GM12878 (cell line): ENCODE data around the gene DDX5. TPM values are rescaled to one million over a fixed set of nuclear protein-coding genes. Genes with fewer than 3 reads are reported as not detected.

Experiments
- ATAC-seq: fragments of 200-7000 bp; cut with Tn5 transposase; 3 replicates; pipeline ENCODE4 v1.9.1; 2020; ENCODE audit warnings: mild to moderate bottlenecking, moderate library complexity
- BruUV-seq: library from RNA; stranded (reverse); fragments of 400-500 nt; replicated peaks from 2 replicates; lab custom pipeline; 2021; lab: Mats Ljungman, UMichigan
- CTCF ChIA-PET: fragments of 300-600 bp; sonication (Branson Sonifier 250); formaldehyde crosslinking; extraction: SDS; loops from one replicate; lab custom pipeline; 2021; ENCODE audit warnings: inconsistent platforms; lab: Yijun Ruan, JAX
- POLR2A ChIA-PET: fragments of 350-600 bp; formaldehyde crosslinking; extraction: SDS; loops from one replicate; lab custom pipeline; 2021; ENCODE audit warnings: inconsistent platforms; lab: Charles Lee
- RAD21 ChIA-PET: fragments of 300-600 bp; sonication (Branson Sonifier 250); formaldehyde crosslinking; loops from one replicate; lab custom pipeline; 2023; ENCODE audit warnings: antibody characterized with exemption; ENCODE audit not compliant: unreplicated experiment; lab: Charles Lee
- SMC1A ChIA-PET: fragments of 300-600 bp; sonication (Branson Sonifier 250); formaldehyde crosslinking; loops from one replicate; lab custom pipeline; 2023; ENCODE audit not compliant: unreplicated experiment, uncharacterized antibody; lab: Charles Lee
- DNase-seq: peaks from one replicate; pipeline ENCODE4 v3.0.0-alpha.2; 2011; ENCODE audit warnings: low read depth, low spot score
- FAIRE-seq: peaks from 3 replicates; lab custom pipeline; 2011; peaks lifted over from hg19 to GRCh38; lab: Jason Lieb, UNC
- H2AFZ ChIP-seq: 2 replicates; pipeline ENCODE4 v1.6.0; 2011; ENCODE audit warnings: low read depth, low read length, control low read depth; ENCODE audit not compliant: control insufficient read depth
- H3K27ac ChIP-seq: 2 replicates; pipeline ENCODE4 v1.5.1; 2011; ENCODE audit warnings: control low read depth; ENCODE audit not compliant: control insufficient read depth, insufficient read depth
- H3K27me3 ChIP-seq, 2 experiments: replicated peaks in 1 of 2; 2 replicates each; pipeline versions ENCODE4 v1.6.0 to v1.6.1; 2011; ENCODE audit warnings: low read length in 1 of 2; ENCODE audit not compliant: control insufficient read depth in 2 of 2, insufficient read depth in 2 of 2
- H3K36me3 ChIP-seq, 2 experiments: 2 replicates each; pipeline ENCODE4 v1.5.1; 2011; ENCODE audit warnings: low read length in 1 of 2; ENCODE audit not compliant: control insufficient read depth in 2 of 2, insufficient read depth in 2 of 2
- H3K4me1 ChIP-seq: 2 replicates; pipeline ENCODE4 v1.6.1; 2011; ENCODE audit warnings: mild to moderate bottlenecking, low read length, moderate library complexity, mixed read lengths; ENCODE audit not compliant: control insufficient read depth, insufficient read depth
- H3K4me2 ChIP-seq: 2 replicates; pipeline ENCODE4 v1.6.0; 2011; ENCODE audit warnings: control low read depth; ENCODE audit not compliant: control insufficient read depth, insufficient read depth
- H3K4me3 ChIP-seq: fragments of 200-600 bp; sonication (generic); 2 replicates; pipeline ENCODE4 v1.5.1; 2016
- H3K79me2 ChIP-seq: 2 replicates; pipeline ENCODE4 v1.6.0; 2011; ENCODE audit warnings: low read length; ENCODE audit not compliant: control insufficient read depth, insufficient read depth
- H3K9ac ChIP-seq: 2 replicates; pipeline ENCODE4 v1.8.0; 2011; ENCODE audit warnings: low read length, control low read depth, mixed read lengths; ENCODE audit not compliant: control insufficient read depth, insufficient read depth
- H3K9me3 ChIP-seq: replicated peaks from 3 replicates; pipeline ENCODE4 v1.5.1; 2011; ENCODE audit warnings: mild to moderate bottlenecking, low read length; ENCODE audit not compliant: control insufficient read depth, insufficient read depth
- H4K20me1 ChIP-seq: 2 replicates; pipeline ENCODE4 v1.6.0; 2011; ENCODE audit not compliant: control insufficient read depth, insufficient read depth
- ATF2 ChIP-seq: IDR thresholded peaks from 2 replicates; pipeline ENCODE4 v1.6.1; 2012; ENCODE audit warnings: low read length, inconsistent platforms
- BHLHE40 ChIP-seq, 2 experiments: fragments of 450-650 bp in 1 of 2; IDR thresholded peaks; 2 replicates each; pipeline ENCODE4 v1.6.1; 2011 to 2017; ENCODE audit warnings: low read depth in 2 of 2, borderline replicate concordance in 1 of 2, improper control_type of control experiment in 1 of 2, low read length in 1 of 2, mild to moderate bottlenecking in 1 of 2
- IKZF2 ChIP-seq, 2 experiments: fragments of 450-650 bp; IDR thresholded peaks; 2 replicates each; pipeline ENCODE4 v1.6.1; 2017; ENCODE audit warnings: mild to moderate bottlenecking in 2 of 2, moderate library complexity in 2 of 2
- MEF2A ChIP-seq: IDR thresholded peaks from 2 replicates; pipeline ENCODE4 v1.6.1; 2011; ENCODE audit warnings: low read depth, mild to moderate bottlenecking, low read length, moderate library complexity; ENCODE audit not compliant: insufficient read depth
- PAX8 ChIP-seq: fragments of 450-650 bp; IDR thresholded peaks from 2 replicates; pipeline ENCODE4 v1.6.1; 2017; ENCODE audit warnings: mild to moderate bottlenecking, moderate library complexity
- POLR2AphosphoS2 ChIP-seq: IDR thresholded peaks from 2 replicates; pipeline ENCODE4 v1.6.1; 2011; ENCODE audit warnings: low read depth, mild to moderate bottlenecking, low read length, improper control_type of control experiment, moderate library complexity
- POLR2AphosphoS5 ChIP-seq: IDR thresholded peaks from 2 replicates; pipeline ENCODE4 v1.6.1; 2011; ENCODE audit warnings: mild to moderate bottlenecking, low read length, inconsistent platforms
- RB1 ChIP-seq: fragments of 450-650 bp; formaldehyde crosslinking; IDR thresholded peaks from 2 replicates; pipeline ENCODE4 v1.6.1; 2017; ENCODE audit warnings: mild to moderate bottlenecking, borderline replicate concordance
- SREBF1 ChIP-seq: IDR thresholded peaks from 2 replicates; pipeline ENCODE4 v1.6.1; 2012; ENCODE audit warnings: mild to moderate bottlenecking, low read length
- STAT3 ChIP-seq: IDR thresholded peaks from 2 replicates; pipeline ENCODE4 v1.6.1; 2011; ENCODE audit warnings: low read depth, low read length, improper control_type of control experiment
- SUPT20H ChIP-seq: IDR thresholded peaks from 2 replicates; pipeline ENCODE4 v1.6.1; 2011; ENCODE audit warnings: low read depth, mild to moderate bottlenecking, low read length, moderate library complexity, borderline replicate concordance; ENCODE audit not compliant: control insufficient read depth
- ZNF207 ChIP-seq: fragments of 450-650 bp; IDR thresholded peaks from 2 replicates; pipeline ENCODE4 v1.6.1; 2014; ENCODE audit warnings: antibody characterized with exemption, mild to moderate bottlenecking, borderline replicate concordance
- ZNF622 ChIP-seq: fragments of 450-650 bp; IDR thresholded peaks from 2 replicates; pipeline ENCODE4 v1.6.1; 2017; ENCODE audit warnings: mild to moderate bottlenecking, inconsistent platforms
- WGBS: methylation state at CpG from one replicate; pipeline ENCODE4 v1.1.6; 2016; ENCODE audit warnings: low lambda C conversion rate; ENCODE audit not compliant: insufficient replicate concordance, insufficient coverage; ENCODE audit errors: missing lambda C conversion rate; 5-methylcytosine and 5-hydroxymethylcytosine counted together
- in situ Hi-C: fragments of 300-500 bp; cut with MboI; formaldehyde crosslinking; loops from 9 replicates; pipeline ENCODE4 v1.14.3; 2018; ENCODE audit warnings: mixed read lengths
- intact Hi-C: fragments of 100-400 bp; cut with micrococcal nuclease; formaldehyde crosslinking; loops from one replicate; pipeline ENCODE4 v1.14.2; 2022; ENCODE audit not compliant: unreplicated experiment
- polyA plus RNA-seq, 11 experiments: library from polyadenylated mRNA; depleted of rRNA in 4 of 11; unstranded in 6 of 11; stranded (reverse) in 5 of 11; fragments of >200 nt; fragmentation: Nextera tagmentation in 4 of 11; fragmentation: Illumina TruSeq in 1 of 11; extraction: Ambion mirVana in 4 of 11; extraction: Trizol in 1 of 11; gene quantifications; 1 replicate in 1 of 11; 2 replicates in 10 of 11; pipeline versions ENCODE4 v1.2.1 to v1.2.3, GENCODE V29; 2011 to 2016; ENCODE audit warnings: inconsistent platforms in 2 of 11, missing spikeins in 2 of 11, low read depth in 1 of 11
- total RNA-seq, 4 experiments: library from RNA; depleted of rRNA in 3 of 4; stranded (reverse); fragments of >200 nt in 3 of 4; fragmentation: Illumina TruSeq in 1 of 4; extraction: Trizol in 1 of 4; gene quantifications; 2 replicates each; pipeline versions ENCODE4 v1.2.1 to v1.2.3, GENCODE V29; 2013 to 2021

The DDX5 gene
- total and polyA plus RNA-seq, 10 of the 15 experiments (the other 5 are each of a cell fraction or from before 2014, with no cell fraction given), result 257 to 1,423 (median 719) TPM

- ChIA-PET POLR2A (interaction anchor here (0.5 kb wide), 1 partner anchor 125 kb away, joined by 3 read pairs; no protein-coding TSS in a partner anchor), RAD21 (interaction anchor here (1.5 kb wide), 1 partner anchor 83 kb away, joined by 4 read pairs; no protein-coding TSS in a partner anchor), SMC1A (interaction anchor here (0.6 to 2.5 kb wide), 5 partner anchors 12 to 146 kb away, joined by 3 to 10 read pairs (median 3); no protein-coding TSS in a partner anchor), CTCF (interaction anchor here (1.0 to 17.7 kb wide), 4 partner anchors 9 to 99 kb away, joined by 3 to 350 read pairs (median 46); partner anchors contain the start of gene POLG2)
- Histone ChIP-seq H3K9me3 (no peaks in the 10 kb centered on the region), H4K20me1 (peaks cover 10% of the 10 kb centered on the region), H3K79me2 (peaks cover 78% of the 10 kb centered on the region), H3K27me3 (no peaks in the 10 kb centered on the region), H3K36me3 (peaks cover 14 to 45% of the 10 kb centered on the region in 2 experiments), H3K4me2 (peak overlapping the region; percentile 74), H3K9ac (no peak overlapping the region), H3K4me1 (peaks cover 7% of the 10 kb centered on the region; the same call in 1 of the 2 replicates), H3K4me3 (0 out of 2 replicates have a peak overlapping the region, but pooled peaks have one; percentile 18), H3K27ac (no peak overlapping the region), H2AFZ (no peak overlapping the region)
- 84% methylated on average over 5 of the region's 5 CpGs for WGBS
- DNase-seq, result no peak
- intact Hi-C loops (no loop called here), in situ Hi-C loops (loop anchor here (10.0 kb wide), 2 partner anchors 141 to 659 kb away; partner anchors contain the start of gene SMARCD2)
- BruUV-seq, result no TSS peak
- no peak for FAIRE-seq
- no peak for ATAC-seq
- TF ChIP-seq SREBF1 (no peak), ATF2 (no peak), ZNF207 (no peak), PAX8 (no peak), ZNF622 (no peak), SUPT20H (no peak), MEF2A (no peak), POLR2AphosphoS5 (peak; percentile 47), BHLHE40 (IDR thresholded peaks at IDR 0.05; ENCODE audit: borderline replicate concordance in 1 of 2, low read depth in 2 of 2, low read length in 1 of 2) (no peak), POLR2AphosphoS2 (peak; percentile 44; the same call in 1 of the 2 replicates), STAT3 (no peak), RB1 (no peak), IKZF2 (IDR thresholded peaks at IDR 0.05) (no peak)
These were observed 2.7 kb downstream of the DDX5 start for GRCh38 chr17:64503341-64503740.
